Stimulated activated CD8-positive, alpha-beta memory T cell treated with anti-CD3 and anti-CD28 coated beads, Interleukin-2, amount 100 ng/mL, for 48 hours (primary cell): ENCODE data around the gene YIF1A.

ENCODE experiments used
- DNase-seq, 2 donors: peaks; one replicate each; pipeline ENCODE4 v3.0.0-alpha.2; 2020; ENCODE audit warnings: low read depth in 2 of 2

The YIF1A gene

DNA sequence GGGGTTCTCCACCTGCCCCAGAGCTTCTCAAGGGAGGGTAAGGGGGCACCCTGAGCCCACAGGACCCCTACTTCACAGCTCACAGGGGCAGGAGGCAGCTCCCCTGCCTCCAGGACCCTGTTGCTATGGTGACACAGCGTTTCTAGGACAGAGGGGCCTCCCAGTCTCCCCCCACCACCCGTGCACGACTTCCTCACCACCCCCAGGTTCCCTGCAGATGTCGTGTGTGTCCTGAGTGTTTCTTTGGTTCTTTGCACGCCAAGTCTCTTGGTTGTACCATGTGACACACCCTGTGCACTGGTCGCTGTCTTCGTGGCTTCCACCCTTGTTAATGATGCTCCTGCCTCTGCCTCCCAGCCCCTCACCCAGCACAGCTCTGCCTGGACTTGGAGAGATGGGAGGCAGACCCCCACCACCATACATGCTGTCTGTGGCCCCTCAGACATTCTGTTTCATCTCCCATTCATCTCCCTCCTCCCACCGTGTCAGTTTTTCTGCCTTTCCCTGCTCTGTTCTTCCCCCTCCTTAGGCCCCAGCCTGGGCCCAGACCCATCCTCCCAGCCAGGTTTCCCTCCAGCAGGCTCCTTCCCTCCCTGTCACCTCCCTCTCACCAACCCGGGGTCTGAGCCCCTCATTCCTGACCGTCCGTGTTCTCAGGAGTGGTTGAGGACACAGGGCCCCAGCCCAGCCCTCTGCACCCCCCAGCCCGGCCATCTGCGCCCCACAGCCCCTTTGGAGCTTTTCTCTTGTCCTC lies 45.0 kb downstream of the YIF1A start:
- DNase-seq = no peak

DNA sequence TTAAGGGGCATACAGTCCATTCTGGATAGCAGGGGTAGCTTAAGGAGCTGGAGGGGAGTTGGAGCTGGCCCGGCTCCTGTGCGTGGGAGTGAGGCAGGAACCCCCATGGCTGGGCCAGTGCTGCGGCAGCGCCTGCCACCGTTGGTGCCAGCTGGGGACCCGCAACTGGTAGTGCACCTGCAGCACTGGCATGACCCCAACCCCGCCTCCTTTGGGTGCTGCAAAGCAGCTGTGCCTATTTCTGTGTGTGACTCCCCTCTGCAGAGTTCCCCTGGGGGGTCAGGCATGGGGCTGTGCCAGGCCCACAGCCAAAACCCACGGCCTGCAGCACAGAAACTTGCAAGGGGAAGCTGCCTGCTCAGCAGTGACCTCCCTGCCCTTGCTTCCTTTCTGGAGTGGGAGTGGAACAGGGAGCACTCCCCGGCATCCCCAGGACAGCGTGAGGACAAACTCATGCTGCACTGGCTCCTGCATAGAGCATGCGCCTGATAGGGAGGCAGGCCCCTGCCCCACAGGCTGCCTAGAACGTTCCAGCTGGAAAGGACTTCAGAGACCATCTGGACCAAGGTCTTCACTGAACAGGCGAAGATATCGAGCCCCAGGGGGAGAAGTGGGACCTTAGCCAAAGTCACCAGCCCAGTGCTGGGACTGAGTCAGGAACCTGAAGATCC lies 46.7 kb downstream of the YIF1A start:
- no peak for DNase-seq

GRCh38 chr11:66240781-66241136 lies 48.2 kb downstream of the YIF1A start:
- no peak for DNase-seq

GRCh38 chr11:66239998-66240780 lies 48.8 kb downstream of the YIF1A start:
- DNase-seq = no peak

- no peak for DNase-seq
Observed at GRCh38 chr11:66239511-66239910, 49.4 kb downstream of the YIF1A start.

GRCh38 chr11:66238786-66239413 lies 50.0 kb downstream of the YIF1A start:
- DNase-seq = no peak

DNA sequence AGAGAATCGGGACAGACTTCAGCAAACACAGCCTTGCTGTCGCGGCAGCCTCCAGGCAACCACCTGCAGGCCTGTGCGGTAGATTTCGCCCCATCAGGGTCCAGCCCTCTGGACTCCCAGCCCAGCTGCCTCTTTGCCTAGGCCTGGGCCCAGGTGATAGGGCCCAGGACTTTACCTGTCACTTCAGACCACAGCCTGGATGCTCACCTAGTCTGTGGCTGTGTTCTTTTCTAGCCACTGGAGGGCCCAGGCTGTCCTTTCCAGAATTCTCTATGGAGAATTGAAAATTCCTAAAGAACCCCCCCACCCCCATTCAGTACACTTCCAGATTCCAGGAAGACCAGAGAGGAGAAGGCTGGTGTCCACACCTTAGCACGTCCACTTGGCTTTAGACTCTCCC lies 51.1 kb downstream of the YIF1A start:
- no peak for DNase-seq

- DNase-seq = no peak
Observed at GRCh38 chr11:66235141-66235540, 53.8 kb downstream of the YIF1A start.
